Body of pancreas (tissue), 4 donors: ENCODE results near the gene RBM12. TPM values are rescaled to one million over a fixed set of nuclear protein-coding genes. Genes with fewer than 3 reads are reported as not detected.

Source experiments
- ATAC-seq: fragments of 150-250 bp; one replicate; pipeline ENCODE4 v1.9.1; 2016
- DNase-seq, 4 donors: peaks; one replicate each; pipeline ENCODE4 v3.0.0-alpha.2; 2019
- H3K27ac ChIP-seq, 4 donors: fragments of 200-600 bp; sonication (generic); 1 replicate in 3 of 4; 2 replicates in 1 of 4; pipeline versions ENCODE4 v1.5.1 to v1.6.1; 2016 to 2019; ENCODE audit warnings: mild to moderate bottlenecking in 1 of 4, mixed read lengths in 1 of 4, moderate library complexity in 1 of 4
- H3K27me3 ChIP-seq, 2 donors: fragments of 200-600 bp; sonication (generic); one replicate each; pipeline ENCODE4 v1.6.0; 2016; ENCODE audit warnings: mild to moderate bottlenecking in 1 of 2
- H3K36me3 ChIP-seq, 2 donors: fragments of 200-600 bp; sonication (generic); replicated peaks in 1 of 2; 2 replicates each; pipeline ENCODE4 v1.5.1; 2016; ENCODE audit warnings: low read depth in 2 of 2; ENCODE audit not compliant: insufficient read depth in 1 of 2
- H3K4me1 ChIP-seq: fragments of 200-600 bp; sonication (generic); one replicate; pipeline ENCODE4 v1.6.0; 2016
- H3K4me3 ChIP-seq, 2 donors: fragments of 200-600 bp; sonication (generic); 1 replicate in 1 of 2; 2 replicates in 1 of 2; pipeline ENCODE4 v1.5.1; 2016 to 2019
- H3K9me3 ChIP-seq, 3 donors: fragments of 200-600 bp; sonication (generic); 1 replicate in 2 of 3; 2 replicates in 1 of 3; pipeline ENCODE4 v1.5.1; 2016
- POLR2A ChIP-seq, 3 donors: fragments of 450-650 bp; IDR thresholded peaks; one replicate each; pipeline ENCODE4 v1.6.1; 2016; ENCODE audit warnings: antibody characterized with exemption in 3 of 3, mild to moderate bottlenecking in 2 of 3
- WGBS, 2 donors: methylation state at CpG; one replicate each; pipeline ENCODE4 v1.1.5; 2017; 5-methylcytosine and 5-hydroxymethylcytosine counted together
- intact Hi-C: fragments of 100-400 bp; cut with DNase I; formaldehyde crosslinking; loops from one replicate; pipeline ENCODE4 v1.15.1; 2023
- total RNA-seq, 2 donors: library from RNA; depleted of rRNA; stranded (reverse); fragments of >200 nt; gene quantifications; one replicate each; pipeline ENCODE4 v1.1.0, GENCODE V29; 2016
- TF ChIP-seq, protein P1 (sequence below), 7 experiments: fragments of 450-650 bp in 4 of 7; fragments of 200-600 bp in 3 of 7; sonication (generic) in 3 of 7; IDR thresholded peaks; one replicate each; pipeline ENCODE4 v1.5.1; 2016 to 2019; ENCODE audit warnings: antibody characterized with exemption in 7 of 7

The RBM12 gene
- total RNA-seq, 2 donors from 2014 or later = 14.8 to 22.3 TPM

DNA sequence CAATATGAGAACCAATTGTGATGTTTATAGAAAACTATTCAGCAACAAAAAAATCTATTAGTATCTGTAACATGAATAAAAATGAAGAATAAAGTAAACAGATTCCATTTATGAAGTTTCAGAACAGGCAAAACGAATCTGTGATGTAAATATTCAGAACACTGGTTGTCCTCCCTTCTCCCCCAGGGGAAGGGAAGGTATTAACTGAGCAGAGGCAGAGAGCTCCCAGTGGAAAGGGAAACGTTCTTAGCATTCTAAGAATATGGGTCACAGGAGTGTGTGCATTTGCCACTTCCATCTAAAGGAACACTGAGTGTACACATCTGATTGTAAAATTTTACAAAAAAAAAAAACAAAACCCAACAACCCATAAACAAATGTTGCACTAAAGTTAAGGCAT lies 25.9 kb downstream of the RBM12 start:
- no peak overlapping the region for H3K27ac ChIP-seq
- no peaks in the 10 kb centered on the region for H3K27me3 ChIP-seq
- DNase-seq (no peak), ATAC-seq (no peak)
- H3K36me3 ChIP-seq = no peaks in the 10 kb centered on the region
- whole genome bisulfite sequencing, 2 donors = 54 to 62% methylated on average over 2 of the region's 2 CpGs
- no peak for TF ChIP-seq POLR2A (IDR thresholded peaks at IDR 0.05)
- TF ChIP-seq, protein P1, sequence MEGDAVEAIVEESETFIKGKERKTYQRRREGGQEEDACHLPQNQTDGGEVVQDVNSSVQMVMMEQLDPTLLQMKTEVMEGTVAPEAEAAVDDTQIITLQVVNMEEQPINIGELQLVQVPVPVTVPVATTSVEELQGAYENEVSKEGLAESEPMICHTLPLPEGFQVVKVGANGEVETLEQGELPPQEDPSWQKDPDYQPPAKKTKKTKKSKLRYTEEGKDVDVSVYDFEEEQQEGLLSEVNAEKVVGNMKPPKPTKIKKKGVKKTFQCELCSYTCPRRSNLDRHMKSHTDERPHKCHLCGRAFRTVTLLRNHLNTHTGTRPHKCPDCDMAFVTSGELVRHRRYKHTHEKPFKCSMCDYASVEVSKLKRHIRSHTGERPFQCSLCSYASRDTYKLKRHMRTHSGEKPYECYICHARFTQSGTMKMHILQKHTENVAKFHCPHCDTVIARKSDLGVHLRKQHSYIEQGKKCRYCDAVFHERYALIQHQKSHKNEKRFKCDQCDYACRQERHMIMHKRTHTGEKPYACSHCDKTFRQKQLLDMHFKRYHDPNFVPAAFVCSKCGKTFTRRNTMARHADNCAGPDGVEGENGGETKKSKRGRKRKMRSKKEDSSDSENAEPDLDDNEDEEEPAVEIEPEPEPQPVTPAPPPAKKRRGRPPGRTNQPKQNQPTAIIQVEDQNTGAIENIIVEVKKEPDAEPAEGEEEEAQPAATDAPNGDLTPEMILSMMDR (IDR thresholded peaks at IDR 0.05) = no peak
- H3K4me3 ChIP-seq = no peak overlapping the region
- no peaks in the 10 kb centered on the region for H3K9me3 ChIP-seq
- intact Hi-C loops = no loop called here
- H3K4me1 ChIP-seq = peaks cover 10% of the 10 kb centered on the region

DNA sequence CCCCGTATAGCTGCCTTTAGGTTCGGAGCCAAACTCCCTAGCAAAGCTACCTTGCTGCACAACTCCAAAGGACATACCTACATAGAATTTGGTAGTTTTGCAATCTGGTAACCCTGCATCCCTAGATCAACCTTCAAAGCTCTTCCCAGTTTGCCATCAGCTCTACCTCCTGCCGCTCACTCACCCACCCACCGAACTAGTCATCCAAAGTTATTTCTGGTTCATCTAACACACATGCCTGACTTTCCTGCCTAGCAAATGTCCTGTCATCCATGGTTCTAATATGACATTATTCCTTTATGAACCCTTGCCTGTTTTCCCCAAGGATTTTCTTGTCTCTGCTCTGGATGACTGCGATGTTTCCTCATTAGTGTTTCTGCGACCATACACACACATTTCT lies 27.4 kb downstream of the RBM12 start:
- no peaks in the 10 kb centered on the region for H3K36me3 ChIP-seq
- no peak for DNase-seq
- no peak for ATAC-seq
- no peaks in the 10 kb centered on the region for H3K27me3 ChIP-seq
- no peak overlapping the region for H3K27ac ChIP-seq
- TF ChIP-seq POLR2A (IDR thresholded peaks at IDR 0.05) = no peak
- TF ChIP-seq, protein P1 (IDR thresholded peaks at IDR 0.05) = no peak
- WGBS, 2 donors = 95 to 96% methylated on average over 6 of the region's 6 CpGs
- H3K4me1 ChIP-seq = peaks cover 10% of the 10 kb centered on the region
- intact Hi-C loops = no loop called here
- no peak overlapping the region for H3K4me3 ChIP-seq
- no peaks in the 10 kb centered on the region for H3K9me3 ChIP-seq

DNA sequence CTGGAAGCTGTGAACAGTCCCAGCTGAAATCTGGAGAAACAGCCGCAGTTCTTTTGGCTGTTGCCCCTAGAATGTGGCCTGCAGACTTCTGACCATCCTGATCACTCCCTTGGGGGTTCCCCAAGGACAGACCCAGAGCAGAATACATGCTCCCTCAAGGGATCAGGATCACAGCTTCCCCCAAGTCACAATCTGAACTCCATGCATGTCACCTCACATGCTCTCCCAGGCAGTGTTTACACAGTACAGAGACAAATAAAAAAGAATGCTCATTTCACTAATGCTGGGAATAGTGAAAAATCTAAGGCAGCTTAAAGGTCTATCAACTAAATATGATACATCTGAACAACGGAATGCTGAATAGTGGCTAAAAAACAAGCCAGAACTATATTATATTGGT lies 28.6 kb downstream of the RBM12 start:
- no peak for DNase-seq
- H3K36me3 ChIP-seq = peaks cover 0 to 4% of the 10 kb centered on the region in 2 donors
- WGBS, 2 donors = 46 to 52% methylated on average over 2 of the region's 2 CpGs
- H3K27ac ChIP-seq = no peak overlapping the region
- no peak for ATAC-seq
- intact Hi-C loops = no loop called here
- peaks cover 10% of the 10 kb centered on the region for H3K4me1 ChIP-seq
- no peak overlapping the region for H3K4me3 ChIP-seq
- H3K27me3 ChIP-seq = no peaks in the 10 kb centered on the region
- TF ChIP-seq POLR2A (IDR thresholded peaks at IDR 0.05) = no peak
- TF ChIP-seq, protein P1 (IDR thresholded peaks at IDR 0.05) = no peak
- no peaks in the 10 kb centered on the region for H3K9me3 ChIP-seq

DNA sequence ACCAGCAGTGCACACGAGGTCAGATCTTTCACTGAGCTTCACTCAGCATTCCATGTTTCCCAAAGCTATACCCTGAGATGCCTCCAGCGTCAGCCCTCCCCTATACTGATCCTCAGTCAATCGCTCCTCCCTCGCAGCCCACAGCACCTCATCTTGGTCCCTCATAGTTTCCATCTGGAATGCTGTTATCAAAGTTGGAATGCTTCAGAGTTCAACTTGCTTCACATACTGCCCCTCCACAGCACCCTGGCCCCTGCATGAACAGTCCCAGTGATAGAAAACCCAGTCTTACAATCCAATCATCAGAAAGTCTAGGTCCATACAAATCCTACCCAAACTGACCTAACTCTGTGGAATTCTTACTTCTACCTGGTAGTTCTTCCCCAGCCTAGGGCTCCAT lies 29.0 kb downstream of the RBM12 start:
- TF ChIP-seq, protein P1 (IDR thresholded peaks at IDR 0.05) = no peak
- TF ChIP-seq POLR2A (IDR thresholded peaks at IDR 0.05) = no peak
- H3K27ac ChIP-seq = no peak overlapping the region
- H3K4me3 ChIP-seq = no peak overlapping the region
- DNase-seq (no peak), ATAC-seq (no peak)
- 77 to 86% methylated on average over 4 of the region's 4 CpGs for WGBS, 2 donors
- peaks cover 10% of the 10 kb centered on the region for H3K4me1 ChIP-seq
- intact Hi-C loops = no loop called here
- H3K36me3 ChIP-seq = peaks cover 0 to 9% of the 10 kb centered on the region in 2 donors
- no peaks in the 10 kb centered on the region for H3K27me3 ChIP-seq
- H3K9me3 ChIP-seq = no peaks in the 10 kb centered on the region

DNA sequence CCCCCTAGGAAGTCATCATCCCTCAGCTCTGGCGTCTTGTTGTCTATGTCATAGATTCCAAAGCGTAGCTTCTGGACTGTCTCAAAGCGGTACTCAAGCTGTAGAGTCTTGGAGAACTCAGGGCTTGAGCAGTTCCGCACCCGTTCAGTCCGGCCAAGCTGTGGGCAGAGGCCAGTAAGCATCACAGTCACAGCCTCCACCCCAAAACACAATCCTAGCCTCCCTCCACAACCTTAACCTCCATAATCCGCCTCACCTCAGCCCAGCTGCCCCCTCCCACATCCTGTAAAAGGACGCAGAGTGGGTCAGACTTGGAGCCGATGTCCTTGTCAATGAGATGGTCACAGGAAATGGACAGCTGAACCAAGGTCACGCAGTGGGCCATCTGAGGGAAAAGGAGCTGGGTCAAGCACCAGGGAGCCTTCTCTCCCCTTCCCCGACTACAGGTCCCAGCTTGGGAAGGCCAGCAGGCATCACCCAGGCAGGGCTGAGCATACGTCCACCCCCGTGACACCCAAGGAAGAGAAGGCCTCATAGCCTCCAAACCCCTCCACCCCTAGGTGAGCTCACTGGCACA lies 32.1 kb downstream of the RBM12 start:
- Histone ChIP-seq H3K27me3 (no peaks in the 10 kb centered on the region), H3K4me1 (peaks cover 10% of the 10 kb centered on the region), H3K9me3 (no peaks in the 10 kb centered on the region), H3K27ac (no peak overlapping the region), H3K4me3 (no peak overlapping the region), H3K36me3 (peaks cover 0 to 21% of the 10 kb centered on the region in 2 donors)
- ATAC-seq (no peak), DNase-seq (no peak)
- WGBS, 2 donors = 92 to 93% methylated on average over 12 to 13 of the region's 13 CpGs
- TF ChIP-seq POLR2A (IDR thresholded peaks at IDR 0.05) = no peak
- TF ChIP-seq, protein P1 (IDR thresholded peaks at IDR 0.05) = no peak
- intact Hi-C loops = no loop called here
